OCI-LY1 (cell line): Measurements from ENCODE around the gene SEZ6.

Experiments used
- EZH2 ChIP-seq: fragments of 200-600 bp; sonication (generic), shearing (Covaris generic); IDR thresholded peaks from 2 replicates; pipeline ENCODE4 v1.8.0; 2017; ENCODE audit warnings: borderline replicate concordance, mixed run types, mild to moderate bottlenecking, antibody characterized with exemption, low read length, moderate library complexity, mixed read lengths
- TF ChIP-seq, protein P1 (sequence below): fragments of 200-600 bp; sonication (generic), shearing (Covaris generic); IDR thresholded peaks from 2 replicates; pipeline ENCODE4 v1.5.1; 2017; ENCODE audit warnings: mild to moderate bottlenecking, antibody characterized with exemption, low read length, moderate library complexity, mixed read lengths

GRCh38 chr17:28960256-28961061 lies 45.4 kb downstream of the SEZ6 start:
- TF ChIP-seq, protein P1, sequence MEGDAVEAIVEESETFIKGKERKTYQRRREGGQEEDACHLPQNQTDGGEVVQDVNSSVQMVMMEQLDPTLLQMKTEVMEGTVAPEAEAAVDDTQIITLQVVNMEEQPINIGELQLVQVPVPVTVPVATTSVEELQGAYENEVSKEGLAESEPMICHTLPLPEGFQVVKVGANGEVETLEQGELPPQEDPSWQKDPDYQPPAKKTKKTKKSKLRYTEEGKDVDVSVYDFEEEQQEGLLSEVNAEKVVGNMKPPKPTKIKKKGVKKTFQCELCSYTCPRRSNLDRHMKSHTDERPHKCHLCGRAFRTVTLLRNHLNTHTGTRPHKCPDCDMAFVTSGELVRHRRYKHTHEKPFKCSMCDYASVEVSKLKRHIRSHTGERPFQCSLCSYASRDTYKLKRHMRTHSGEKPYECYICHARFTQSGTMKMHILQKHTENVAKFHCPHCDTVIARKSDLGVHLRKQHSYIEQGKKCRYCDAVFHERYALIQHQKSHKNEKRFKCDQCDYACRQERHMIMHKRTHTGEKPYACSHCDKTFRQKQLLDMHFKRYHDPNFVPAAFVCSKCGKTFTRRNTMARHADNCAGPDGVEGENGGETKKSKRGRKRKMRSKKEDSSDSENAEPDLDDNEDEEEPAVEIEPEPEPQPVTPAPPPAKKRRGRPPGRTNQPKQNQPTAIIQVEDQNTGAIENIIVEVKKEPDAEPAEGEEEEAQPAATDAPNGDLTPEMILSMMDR = no peak
- TF ChIP-seq EZH2 = no peak
